ENCODE data around the gene MANSC4. TPM values are rescaled to one million over a fixed set of nuclear protein-coding genes. Genes with fewer than 3 reads are reported as not detected.

The MANSC4 gene
- total and polyA plus RNA-seq, 4 donors: not detected

- WGBS: 93% methylated on average over 2 of the region's 2 CpGs
- no peaks in the 10 kb centered on the region for H3K27me3 ChIP-seq (ENCODE audit: control insufficient read depth in 4 of 4, insufficient read depth in 4 of 4, low read length in 3 of 4)
- no peak overlapping the region for H3K9ac ChIP-seq (ENCODE audit: low read depth in 1 of 2, low read length in 2 of 2)
- no peak for TF ChIP-seq SP1 (IDR thresholded peaks at IDR 0.05)
- no peak for TF ChIP-seq ZBTB33 (IDR thresholded peaks at IDR 0.05)
- no peak for TF ChIP-seq MAX (IDR thresholded peaks at IDR 0.05)
- no peak for TF ChIP-seq EGR1 (IDR thresholded peaks at IDR 0.05; ENCODE audit: low read depth in 2 of 2)
- TF ChIP-seq CTCF (IDR thresholded peaks at IDR 0.05; ENCODE audit: low read depth, low read length, missing input control): no peak
- no peak for TF ChIP-seq HNF4A (conservative IDR thresholded peaks at IDR 0.05)
- no peak for TF ChIP-seq FOXA1 (IDR thresholded peaks at IDR 0.05)
- no peak for TF ChIP-seq ATF3 (IDR thresholded peaks at IDR 0.05)
- no peak for TF ChIP-seq GABPA (IDR thresholded peaks at IDR 0.05 in 1 of 2, conservative IDR thresholded peaks at IDR 0.05 in 1 of 2)
- TF ChIP-seq YY1 (IDR thresholded peaks at IDR 0.05): no peak
- TF ChIP-seq FOXA2 (IDR thresholded peaks at IDR 0.05): no peak
- no peak for TF ChIP-seq REST (IDR thresholded peaks at IDR 0.05)
- no peak for TF ChIP-seq RAD21 (IDR thresholded peaks at IDR 0.05)
- H3K4me3 ChIP-seq (ENCODE audit: low read depth in 1 of 3, low read length in 3 of 3): no peak overlapping the region
- H3K27ac ChIP-seq (ENCODE audit: low read depth in 1 of 2, low read length in 2 of 2): no peak overlapping the region
- no peaks in the 10 kb centered on the region for H3K4me1 ChIP-seq (ENCODE audit: control insufficient read depth in 4 of 4, insufficient read depth in 4 of 4, low read length in 3 of 4)
- DNase-seq (ENCODE audit: low spot score): no peak
- peaks cover 0 to 6% (median 2%) of the 10 kb centered on the region in 4 donors for H3K36me3 ChIP-seq (ENCODE audit: control insufficient read depth in 4 of 4, insufficient read depth in 3 of 4, low read depth in 1 of 4, low read length in 3 of 4)
- H3K9me3 ChIP-seq (ENCODE audit: control insufficient read depth in 4 of 4, low read length in 3 of 4): no peaks in the 10 kb centered on the region
These were observed 22.9 kb upstream of the MANSC4 start for GRCh38 chr12:27802936-27803335.

- no peaks in the 10 kb centered on the region for H3K9me3 ChIP-seq (ENCODE audit: control insufficient read depth in 4 of 4, low read length in 3 of 4)
- H3K27me3 ChIP-seq (ENCODE audit: control insufficient read depth in 4 of 4, insufficient read depth in 4 of 4, low read length in 3 of 4): no peaks in the 10 kb centered on the region
- H3K4me1 ChIP-seq (ENCODE audit: control insufficient read depth in 4 of 4, insufficient read depth in 4 of 4, low read length in 3 of 4): no peaks in the 10 kb centered on the region
- no peak for DNase-seq (ENCODE audit: low spot score)
- TF ChIP-seq TAF1 (conservative IDR thresholded peaks at IDR 0.05): no peak
- no peak for TF ChIP-seq RXRA (IDR thresholded peaks at IDR 0.05)
- TF ChIP-seq GABPA (IDR thresholded peaks at IDR 0.05 in 1 of 2, conservative IDR thresholded peaks at IDR 0.05 in 1 of 2): no peak
- TF ChIP-seq FOXA1 (IDR thresholded peaks at IDR 0.05): no peak
- TF ChIP-seq EGR1 (IDR thresholded peaks at IDR 0.05; ENCODE audit: low read depth in 2 of 2): no peak
- no peak for TF ChIP-seq SP1 (IDR thresholded peaks at IDR 0.05)
- TF ChIP-seq HNF4A (conservative IDR thresholded peaks at IDR 0.05): no peak
- no peak for TF ChIP-seq NR2F2 (IDR thresholded peaks at IDR 0.05)
- H3K27ac ChIP-seq (ENCODE audit: low read depth in 1 of 2, low read length in 2 of 2): no peak overlapping the region
- 77% methylated on average over 4 of the region's 4 CpGs for WGBS
- H3K36me3 ChIP-seq (ENCODE audit: control insufficient read depth in 4 of 4, insufficient read depth in 3 of 4, low read depth in 1 of 4, low read length in 3 of 4): peaks cover 0 to 11% (median 6%) of the 10 kb centered on the region in 4 donors
- H3K9ac ChIP-seq (ENCODE audit: low read depth in 1 of 2, low read length in 2 of 2): no peak overlapping the region
- no peak overlapping the region for H3K4me3 ChIP-seq (ENCODE audit: low read depth in 1 of 3, low read length in 3 of 3)
These were observed 22.5 kb upstream of the MANSC4 start for GRCh38 chr12:27802511-27802910.
